ENCODE measurements around the gene UVRAG. TPM values are rescaled to one million over a fixed set of nuclear protein-coding genes. Genes with fewer than 3 reads are reported as not detected.

The UVRAG gene
- total RNA-seq, 1 donor from 2014 or later = 34.0 TPM

DNA sequence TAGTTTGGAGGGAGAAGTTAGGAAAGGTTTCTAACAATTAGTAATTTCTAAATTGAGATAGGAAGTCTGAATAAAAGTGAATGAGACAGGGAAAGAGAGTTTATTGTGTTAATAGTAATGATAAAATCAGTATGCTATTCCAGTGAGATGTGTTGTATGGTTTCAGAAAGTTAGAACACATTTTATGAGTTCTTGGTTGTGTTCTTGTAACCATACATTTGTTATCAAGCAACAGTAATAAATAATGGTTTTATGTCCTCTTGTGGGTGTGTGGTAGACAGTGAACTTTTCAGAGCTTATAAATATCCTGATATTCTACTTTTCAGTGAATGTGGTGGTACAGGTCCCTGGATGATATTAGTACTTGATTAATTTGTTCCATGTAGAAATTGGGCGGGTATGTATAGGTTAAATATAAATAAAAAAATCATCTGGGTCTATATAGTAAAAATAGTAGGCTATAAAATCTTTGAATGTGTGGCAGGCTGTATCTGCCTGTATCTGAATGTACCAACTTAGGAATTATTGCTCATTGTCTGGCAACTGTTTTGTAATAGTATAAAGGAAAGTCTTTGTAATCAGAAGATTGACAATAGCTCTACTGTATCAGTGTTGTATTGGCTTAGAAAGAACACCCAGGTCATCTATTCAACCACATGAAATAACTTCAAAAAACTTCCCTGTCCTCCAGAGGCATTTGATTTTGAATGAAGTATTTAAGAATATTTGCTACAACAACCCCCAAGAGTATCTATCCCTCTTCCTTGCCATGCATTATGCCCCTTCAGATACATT is 54.8 kb downstream of the UVRAG start:
- no peaks in the 10 kb centered on the region for H3K9me3 ChIP-seq (ENCODE audit: low read depth)
- Mint-ChIP-seq H3K4me3 (no peak overlapping the region), H3K27ac (no peak overlapping the region), H3K36me3 (peaks cover 2% of the 10 kb centered on the region), H3K4me1 (peaks cover 14% of the 10 kb centered on the region), H3K9me3 (no peaks in the 10 kb centered on the region), H3K27me3 (ENCODE audit: insufficient read depth, low read depth) (no peaks in the 10 kb centered on the region)
- H3K79me2 ChIP-seq (ENCODE audit: low read depth) = no peaks in the 10 kb centered on the region
- no peak overlapping the region for H3K4me3 ChIP-seq
- no peak overlapping the region for H3K4me2 ChIP-seq
- H3F3A ChIP-seq (ENCODE audit: low read depth) = peaks cover 16% of the 10 kb centered on the region
- no peak for DNase-seq (ENCODE audit: low spot score)
- no peak overlapping the region for H3K27ac ChIP-seq
- no peaks in the 10 kb centered on the region for H3K27me3 ChIP-seq
- H3K36me3 ChIP-seq = no peaks in the 10 kb centered on the region
- no peak overlapping the region for H3K9ac ChIP-seq
- TF ChIP-seq EZH2phosphoT487 (IDR thresholded peaks at IDR 0.05) = no peak
- TF ChIP-seq EZH2 (IDR thresholded peaks at IDR 0.05) = no peak
- TF ChIP-seq, protein P1, sequence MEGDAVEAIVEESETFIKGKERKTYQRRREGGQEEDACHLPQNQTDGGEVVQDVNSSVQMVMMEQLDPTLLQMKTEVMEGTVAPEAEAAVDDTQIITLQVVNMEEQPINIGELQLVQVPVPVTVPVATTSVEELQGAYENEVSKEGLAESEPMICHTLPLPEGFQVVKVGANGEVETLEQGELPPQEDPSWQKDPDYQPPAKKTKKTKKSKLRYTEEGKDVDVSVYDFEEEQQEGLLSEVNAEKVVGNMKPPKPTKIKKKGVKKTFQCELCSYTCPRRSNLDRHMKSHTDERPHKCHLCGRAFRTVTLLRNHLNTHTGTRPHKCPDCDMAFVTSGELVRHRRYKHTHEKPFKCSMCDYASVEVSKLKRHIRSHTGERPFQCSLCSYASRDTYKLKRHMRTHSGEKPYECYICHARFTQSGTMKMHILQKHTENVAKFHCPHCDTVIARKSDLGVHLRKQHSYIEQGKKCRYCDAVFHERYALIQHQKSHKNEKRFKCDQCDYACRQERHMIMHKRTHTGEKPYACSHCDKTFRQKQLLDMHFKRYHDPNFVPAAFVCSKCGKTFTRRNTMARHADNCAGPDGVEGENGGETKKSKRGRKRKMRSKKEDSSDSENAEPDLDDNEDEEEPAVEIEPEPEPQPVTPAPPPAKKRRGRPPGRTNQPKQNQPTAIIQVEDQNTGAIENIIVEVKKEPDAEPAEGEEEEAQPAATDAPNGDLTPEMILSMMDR (IDR thresholded peaks at IDR 0.05) = no peak
- H4K20me1 ChIP-seq (ENCODE audit: low read depth) = peaks cover 4% of the 10 kb centered on the region
- H2AFZ ChIP-seq (replicated peaks) = no peak overlapping the region
- peaks cover 18% of the 10 kb centered on the region for H3K4me1 ChIP-seq

DNA sequence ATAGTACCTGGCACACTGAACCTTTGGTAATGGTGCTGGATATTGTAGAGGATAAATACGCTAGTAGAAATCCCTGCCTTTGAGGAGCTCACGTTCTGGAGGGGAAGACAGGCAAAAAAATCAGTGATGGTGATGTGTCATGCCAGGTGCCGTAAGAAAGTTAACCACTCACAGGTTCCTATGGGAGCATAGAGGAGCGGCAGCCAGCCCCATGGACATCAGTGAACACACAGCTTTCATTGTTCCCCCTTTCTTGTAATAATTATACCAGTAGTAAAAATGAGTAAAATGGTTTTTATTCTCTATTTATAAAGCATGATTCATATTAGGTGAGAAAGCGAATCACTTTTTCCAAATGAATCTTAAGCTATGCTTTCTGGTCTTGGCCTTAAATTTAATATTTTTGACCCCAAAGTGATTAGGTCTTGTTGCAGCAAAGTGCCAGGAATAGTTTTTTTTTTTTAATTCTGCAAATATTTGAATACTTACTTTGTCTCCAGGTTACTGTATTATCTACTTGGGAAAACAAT is 57.9 kb downstream of the UVRAG start:
- H3K27me3 Mint-ChIP-seq (ENCODE audit: insufficient read depth, low read depth) = peaks cover 2% of the 10 kb centered on the region
- H3K9me3 Mint-ChIP-seq = no peaks in the 10 kb centered on the region
- H3K4me3 Mint-ChIP-seq = no peak overlapping the region
- Histone ChIP-seq H3K9me3 (ENCODE audit: low read depth) (no peaks in the 10 kb centered on the region), H3K36me3 (no peaks in the 10 kb centered on the region), H3K4me2 (no peak overlapping the region), H3F3A (ENCODE audit: low read depth) (peaks cover 12% of the 10 kb centered on the region), H4K20me1 (ENCODE audit: low read depth) (peaks cover 4% of the 10 kb centered on the region), H2AFZ (replicated peaks) (no peak overlapping the region), H3K4me3 (no peak overlapping the region), H3K27ac (no peak overlapping the region), H3K9ac (no peak overlapping the region), H3K79me2 (ENCODE audit: low read depth) (no peaks in the 10 kb centered on the region), H3K4me1 (peaks cover 33% of the 10 kb centered on the region), H3K27me3 (no peaks in the 10 kb centered on the region)
- H3K27ac Mint-ChIP-seq = no peak overlapping the region
- H3K4me1 Mint-ChIP-seq = peaks cover 23% of the 10 kb centered on the region
- H3K36me3 Mint-ChIP-seq = no peaks in the 10 kb centered on the region
- DNase-seq (ENCODE audit: low spot score) = no peak
- no peak for TF ChIP-seq EZH2 (IDR thresholded peaks at IDR 0.05)
- TF ChIP-seq, protein P1 (IDR thresholded peaks at IDR 0.05) = no peak
- no peak for TF ChIP-seq EZH2phosphoT487 (IDR thresholded peaks at IDR 0.05)

DNA sequence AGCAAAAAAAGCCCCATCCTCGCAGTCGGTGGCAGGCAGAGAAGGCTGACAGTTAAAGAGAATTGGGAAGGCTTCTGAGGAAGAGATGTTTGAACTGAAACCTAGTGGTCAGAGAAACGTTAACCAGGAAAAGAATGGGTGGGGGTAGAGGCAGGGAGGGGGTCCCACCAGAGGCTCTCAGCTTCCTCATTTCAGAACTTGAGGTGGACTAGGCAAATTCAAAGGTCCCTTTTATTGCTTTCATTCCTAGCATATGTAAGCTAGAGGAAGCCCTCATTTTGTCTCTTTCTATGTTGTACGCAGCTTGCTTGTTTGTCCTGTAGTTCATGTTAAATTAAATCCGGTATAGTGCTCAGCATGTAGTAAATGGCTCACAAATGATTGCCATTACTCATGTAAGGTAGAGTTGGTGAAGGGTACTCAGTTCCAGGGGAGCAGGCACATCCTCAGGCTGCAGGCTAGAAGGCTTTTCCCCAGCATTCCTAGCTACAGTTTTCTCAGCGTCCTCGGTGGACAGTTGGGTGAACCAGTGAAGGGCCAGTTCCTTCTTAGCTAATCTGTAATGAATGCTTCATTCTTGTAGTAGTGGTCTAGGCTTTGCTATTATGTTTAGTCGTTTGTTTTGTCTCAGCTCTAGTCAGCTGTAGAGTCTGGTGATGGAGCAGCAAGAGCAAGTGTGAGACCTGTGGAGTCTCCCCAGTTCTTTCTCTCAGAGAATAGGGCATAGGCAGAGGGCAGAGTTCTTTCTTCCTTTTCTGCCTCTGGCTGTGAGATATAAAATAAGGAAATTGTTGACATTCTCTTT is 58.6 kb downstream of the UVRAG start:
- Mint-ChIP-seq H3K27me3 (ENCODE audit: insufficient read depth, low read depth) (peaks cover 2% of the 10 kb centered on the region), H3K4me3 (no peak overlapping the region), H3K9me3 (no peaks in the 10 kb centered on the region), H3K27ac (peak overlapping the region; percentile 2), H3K36me3 (no peaks in the 10 kb centered on the region), H3K4me1 (peaks cover 23% of the 10 kb centered on the region)
- Histone ChIP-seq H3K9me3 (ENCODE audit: low read depth) (no peaks in the 10 kb centered on the region), H3K4me2 (no peak overlapping the region), H3F3A (ENCODE audit: low read depth) (peaks cover 12% of the 10 kb centered on the region), H3K27me3 (no peaks in the 10 kb centered on the region), H3K4me3 (no peak overlapping the region), H3K36me3 (no peaks in the 10 kb centered on the region), H3K4me1 (peaks cover 33% of the 10 kb centered on the region), H4K20me1 (ENCODE audit: low read depth) (peaks cover 4% of the 10 kb centered on the region), H3K27ac (no peak overlapping the region), H3K9ac (no peak overlapping the region), H2AFZ (replicated peaks) (no peak overlapping the region), H3K79me2 (ENCODE audit: low read depth) (no peaks in the 10 kb centered on the region)
- TF ChIP-seq, protein P1 (IDR thresholded peaks at IDR 0.05) = no peak
- TF ChIP-seq EZH2phosphoT487 (IDR thresholded peaks at IDR 0.05) = no peak
- no peak for TF ChIP-seq EZH2 (IDR thresholded peaks at IDR 0.05)
- peak; percentile 24 for DNase-seq (ENCODE audit: low spot score)

Data from neural progenitor cell (in vitro differentiated cells).